Measurements from ENCODE around the gene ADGRG3.

The ADGRG3 gene

GRCh38 chr16:57665541-57665940 is 2.6 kb upstream of the ADGRG3 start:
- DNase-seq (ENCODE audit: low read depth): no peak
- no peak overlapping the region for H3K4me3 ChIP-seq (ENCODE audit: low read depth, low read length)
- TF ChIP-seq CTCF (IDR thresholded peaks at IDR 0.05; ENCODE audit: insufficient read depth, low read depth, low read length, missing control alignments): no peak

GRCh38 chr16:57666353-57667047 is 1.6 kb upstream of the ADGRG3 start:
- no peak for DNase-seq (ENCODE audit: low read depth)
- TF ChIP-seq CTCF (IDR thresholded peaks at IDR 0.05; ENCODE audit: insufficient read depth, low read depth, low read length, missing control alignments): no peak
- no peak overlapping the region for H3K4me3 ChIP-seq (ENCODE audit: low read depth, low read length)

GRCh38 chr16:57667048-57667525 is 1.0 kb upstream of the ADGRG3 start:
- DNase-seq (ENCODE audit: low read depth): no peak
- no peak for TF ChIP-seq CTCF (IDR thresholded peaks at IDR 0.05; ENCODE audit: insufficient read depth, low read depth, low read length, missing control alignments)
- no peak overlapping the region for H3K4me3 ChIP-seq (ENCODE audit: low read depth, low read length)

- peak; percentile 15 for TF ChIP-seq CTCF (IDR thresholded peaks at IDR 0.05; ENCODE audit: insufficient read depth, low read depth, low read length, missing control alignments)
- H3K4me3 ChIP-seq (ENCODE audit: low read depth, low read length): no peak overlapping the region
- no peak for DNase-seq (ENCODE audit: low read depth)
Measured at GRCh38 chr16:57667526-57668262, 412 bp upstream of the ADGRG3 start.

- TF ChIP-seq CTCF (IDR thresholded peaks at IDR 0.05; ENCODE audit: insufficient read depth, low read depth, low read length, missing control alignments): no peak
- no peak overlapping the region for H3K4me3 ChIP-seq (ENCODE audit: low read depth, low read length)
- no peak for DNase-seq (ENCODE audit: low read depth)
Measured at GRCh38 chr16:57668630-57669475, 747 bp downstream of the ADGRG3 start.

GRCh38 chr16:57669476-57670162 is 1.5 kb downstream of the ADGRG3 start:
- TF ChIP-seq CTCF (IDR thresholded peaks at IDR 0.05; ENCODE audit: insufficient read depth, low read depth, low read length, missing control alignments): no peak
- DNase-seq (ENCODE audit: low read depth): no peak
- no peak overlapping the region for H3K4me3 ChIP-seq (ENCODE audit: low read depth, low read length)
